Lung (tissue), 12 donors: ENCODE results near the gene ASAP2. TPM values are rescaled to one million over a fixed set of nuclear protein-coding genes. Genes with fewer than 3 reads are reported as not detected.

Source experiments
- ATAC-seq: fragments of 200-7000 bp; cut with Tn5 transposase; one replicate; pipeline ENCODE4 v1.9.1; 2020; ENCODE audit warnings: moderate number of reproducible peaks; ENCODE audit not compliant: insufficient read depth, low FRiP score
- DNase-seq, 3 donors: peaks; one replicate each; pipeline ENCODE4 v3.0.0-alpha.2; 2013 to 2017
- H3K27ac ChIP-seq, 2 donors: one replicate each; pipeline ENCODE4 v1.5.1; 2013; ENCODE audit warnings: mild to moderate bottlenecking in 2 of 2, moderate library complexity in 2 of 2, control low read depth in 1 of 2, inconsistent platforms in 1 of 2, low read depth in 1 of 2, low read length in 1 of 2
- H3K27me3 ChIP-seq, 3 donors: one replicate each; pipeline ENCODE4 v1.5.1; 2013; ENCODE audit warnings: low read length in 2 of 3; ENCODE audit not compliant: control insufficient read depth in 3 of 3, insufficient read depth in 3 of 3
- H3K36me3 ChIP-seq, 4 donors: one replicate each; pipeline ENCODE4 v1.5.1; 2013; ENCODE audit warnings: low read length in 4 of 4, mild to moderate bottlenecking in 1 of 4, moderate library complexity in 1 of 4; ENCODE audit not compliant: control insufficient read depth in 4 of 4, insufficient read depth in 4 of 4
- H3K4me1 ChIP-seq, 5 donors: one replicate each; pipeline ENCODE4 v1.5.1; 2013; ENCODE audit warnings: low read length in 5 of 5, mild to moderate bottlenecking in 2 of 5, moderate library complexity in 1 of 5; ENCODE audit not compliant: control insufficient read depth in 5 of 5, insufficient read depth in 5 of 5
- H3K4me3 ChIP-seq: one replicate; pipeline ENCODE4 v1.5.1; 2013; ENCODE audit warnings: mild to moderate bottlenecking, control low read depth, moderate library complexity
- H3K9ac ChIP-seq, 2 donors: one replicate each; pipeline ENCODE4 v1.5.1; 2013; ENCODE audit warnings: low read length in 2 of 2, control low read depth in 1 of 2; ENCODE audit not compliant: insufficient read depth in 1 of 2
- H3K9me3 ChIP-seq, 4 donors: one replicate each; pipeline ENCODE4 v1.5.1; 2013; ENCODE audit warnings: low read length in 3 of 4, mild to moderate bottlenecking in 1 of 4, moderate library complexity in 1 of 4; ENCODE audit not compliant: control insufficient read depth in 4 of 4, insufficient read depth in 3 of 4
- CTCF ChIP-seq: IDR thresholded peaks from 2 replicates; pipeline ENCODE4 v1.5.1; 2012; ENCODE audit warnings: mild to moderate bottlenecking; ENCODE audit errors: control extremely low read depth, extremely low read depth
- WGBS, 2 donors: extraction: QIAGEN DNeasy Blood & Tissue Kit; methylation state at CpG; one replicate each; pipeline ENCODE4 v1.1.7; 2013; 5-methylcytosine and 5-hydroxymethylcytosine counted together
- polyA plus RNA-seq, 2 donors: library from polyadenylated mRNA; stranded (reverse); fragments of 200-250 nt; gene quantifications; one replicate each; pipeline ENCODE4 v1.2.1, GENCODE V29; 2013
- total RNA-seq, 2 donors: library from RNA; depleted of rRNA in 1 of 2; stranded (reverse); fragments of >200 nt in 1 of 2; gene quantifications; one replicate each; pipeline ENCODE4 v1.2.1, GENCODE V29; 2014 to 2021
- donor health status: control.
- donor health status: control.
- donor health status: Bipolar disorder and iron deficiency.
- donor health status: healthy.
- donor health status: DM: yes; HTN: yes; CAD: no.

The ASAP2 gene
- total and polyA plus RNA-seq, 4 donors, result 7.4 to 30.9 (median 17.0) TPM

- Histone ChIP-seq H3K4me3 (no peak overlapping the region), H3K9ac (no peak overlapping the region), H3K27me3 (no peaks in the 10 kb centered on the region), H3K27ac (no peak overlapping the region), H3K36me3 (peaks cover 0 to 2% (median under 1%) of the 10 kb centered on the region in 4 donors), H3K4me1 (peaks cover 0 to 15% (median 0%) of the 10 kb centered on the region in 5 donors), H3K9me3 (no peaks in the 10 kb centered on the region)
- TF ChIP-seq CTCF, result no peak
- 56 to 66% methylated on average over 2 of the region's 2 CpGs for WGBS, 2 donors
- DNase-seq (no peak), ATAC-seq (no peak)
These were observed 78.8 kb downstream of the ASAP2 start for GRCh38 chr2:9285385-9285920.

- WGBS, 2 donors, result 87 to 93% methylated on average over 4 of the region's 4 CpGs
- DNase-seq, result no peak
- Histone ChIP-seq H3K9ac (no peak overlapping the region), H3K4me3 (no peak overlapping the region), H3K36me3 (no peaks in the 10 kb centered on the region), H3K9me3 (no peaks in the 10 kb centered on the region), H3K27me3 (no peaks in the 10 kb centered on the region), H3K4me1 (peaks cover 0 to 15% (median 0%) of the 10 kb centered on the region in 5 donors), H3K27ac (no peak overlapping the region)
- ATAC-seq, result no peak
- no peak for TF ChIP-seq CTCF
These were observed 79.3 kb downstream of the ASAP2 start for GRCh38 chr2:9285921-9286320.

- WGBS, 2 donors, result 89 to 91% methylated on average over 12 of the region's 12 CpGs
- no peak overlapping the region for H3K9ac ChIP-seq
- H3K27me3 ChIP-seq, result no peaks in the 10 kb centered on the region
- TF ChIP-seq CTCF, result no peak
- no peak for DNase-seq
- no peaks in the 10 kb centered on the region for H3K36me3 ChIP-seq
- H3K4me1 ChIP-seq, result peaks cover 0 to 12% (median 0%) of the 10 kb centered on the region in 5 donors
- no peak overlapping the region for H3K4me3 ChIP-seq
- ATAC-seq, result no peak
- no peaks in the 10 kb centered on the region for H3K9me3 ChIP-seq
- H3K27ac ChIP-seq, result no peak overlapping the region
These were observed 80.2 kb downstream of the ASAP2 start for GRCh38 chr2:9286554-9287399.
